K562 (cell line): Measurements from ENCODE around the gene NSUN2. TPM values are rescaled to one million over a fixed set of nuclear protein-coding genes. Genes with fewer than 3 reads are reported as not detected.

Source experiments
- ATAC-seq: fragments of 200-7000 bp; cut with Tn5 transposase; 3 replicates; pipeline ENCODE4 v1.9.1; 2020; ENCODE audit warnings: moderate library complexity
- BruUV-seq: library from RNA; stranded (reverse); fragments of 400-500 nt; replicated peaks from 2 replicates; lab custom pipeline; 2021; lab: Mats Ljungman, UMichigan
- CTCF ChIA-PET: fragments of 300-600 bp; formaldehyde crosslinking; extraction: SDS; loops from one replicate; lab custom pipeline; 2021; ENCODE audit warnings: low intra/inter-chr PET ratio; lab: Yijun Ruan, JAX
- POLR2A ChIA-PET: fragments of 300-600, 350-650 bp; sonication (Branson Sonifier 250); formaldehyde crosslinking; extraction: SDS; loops from one replicate; lab custom pipeline; 2021; ENCODE audit warnings: antibody characterized with exemption, inconsistent platforms; lab: Yijun Ruan, JAX
- DNase-seq, 4 experiments: peaks; one replicate each; pipeline versions ENCODE4 v3.0.0 to v3.0.0-alpha.2; 2011 to 2018; ENCODE audit warnings: low spot score in 3 of 4, mixed read lengths in 3 of 4; ENCODE audit errors: extremely low read depth in 1 of 4
- FAIRE-seq: peaks from 2 replicates; lab custom pipeline; 2011; peaks lifted over from hg19 to GRCh38; lab: Jason Lieb, UNC
- H2AFZ ChIP-seq: 2 replicates; pipeline ENCODE4 v1.6.0; 2011; ENCODE audit warnings: low read depth, low read length, control low read depth, inconsistent platforms
- H3K27ac ChIP-seq: fragments of 200-600 bp; 3 replicates; pipeline ENCODE4 v1.8.0; 2011; ENCODE audit warnings: low read depth, mild to moderate bottlenecking, control low read depth, inconsistent platforms, low read length, moderate library complexity, mixed read lengths; ENCODE audit errors: extremely low read depth
- H3K27me3 ChIP-seq, 2 experiments: fragments of 300-600 bp in 1 of 2; 2 replicates in 1 of 2; 3 replicates in 1 of 2; pipeline versions ENCODE4 v1.6.0 to v1.8.0; 2011; ENCODE audit warnings: inconsistent platforms in 2 of 2, low read length in 2 of 2, mild to moderate bottlenecking in 1 of 2, mixed read lengths in 1 of 2, moderate library complexity in 1 of 2; ENCODE audit not compliant: control insufficient read depth in 2 of 2, insufficient read depth in 2 of 2
- H3K36me3 ChIP-seq: fragments of 300-600 bp; 3 replicates; pipeline ENCODE4 v1.8.0; 2011; ENCODE audit warnings: mild to moderate bottlenecking, low read length, inconsistent platforms; ENCODE audit not compliant: control insufficient read depth, insufficient read depth
- H3K4me1 ChIP-seq, 2 experiments: fragments of 200-600 bp in 1 of 2; replicated peaks in 1 of 2; 2 replicates in 1 of 2; 3 replicates in 1 of 2; pipeline versions ENCODE4 v1.5.1 to v1.8.0; 2011; ENCODE audit warnings: inconsistent platforms in 2 of 2, low read length in 2 of 2, mild to moderate bottlenecking in 1 of 2, mixed read lengths in 1 of 2, moderate library complexity in 1 of 2; ENCODE audit not compliant: control insufficient read depth in 2 of 2, insufficient read depth in 2 of 2
- H3K4me2 ChIP-seq: 2 replicates; pipeline ENCODE4 v1.6.1; 2011; ENCODE audit warnings: low read length, control low read depth, inconsistent platforms, mixed read lengths; ENCODE audit not compliant: insufficient read depth
- H3K4me3 ChIP-seq: fragments of 200-600 bp; sonication (generic), shearing (Covaris generic); 2 replicates; pipeline ENCODE4 v1.5.1; 2016; ENCODE audit warnings: control low read depth, inconsistent platforms
- H3K79me2 ChIP-seq: fragments of 200-600 bp; 3 replicates; pipeline ENCODE4 v1.8.0; 2011; ENCODE audit warnings: low read length, inconsistent platforms; ENCODE audit not compliant: control insufficient read depth, insufficient read depth
- H3K9ac ChIP-seq, 2 experiments: 2 replicates each; pipeline versions ENCODE4 v1.6.0 to v1.6.1; 2011; ENCODE audit warnings: low read depth in 2 of 2, low read length in 2 of 2, control low read depth in 1 of 2, inconsistent platforms in 1 of 2, mild to moderate bottlenecking in 1 of 2, mixed read lengths in 1 of 2; ENCODE audit not compliant: insufficient read depth in 1 of 2
- H3K9me1 ChIP-seq: one replicate; pipeline ENCODE4 v1.6.0; 2011; ENCODE audit warnings: inconsistent platforms, mild to moderate bottlenecking, low read length, moderate library complexity; ENCODE audit not compliant: control insufficient read depth, insufficient read depth
- H3K9me3 ChIP-seq: replicated peaks from 2 replicates; pipeline ENCODE4 v1.5.1; 2011; ENCODE audit warnings: low read depth, low read length, inconsistent platforms; ENCODE audit not compliant: control insufficient read depth, insufficient read depth
- H4K20me1 ChIP-seq: replicated peaks from 2 replicates; pipeline ENCODE4 v1.6.1; 2011; ENCODE audit warnings: low read length, inconsistent platforms, mixed read lengths; ENCODE audit not compliant: control insufficient read depth, insufficient read depth
- BRF1 ChIP-seq: IDR thresholded peaks from 3 replicates; pipeline ENCODE4 v1.6.1; 2011; ENCODE audit warnings: borderline replicate concordance, mild to moderate bottlenecking; ENCODE audit not compliant: insufficient read length; ENCODE audit errors: extremely low read depth
- CLOCK ChIP-seq: fragments of 250-450 bp; sonication (Bioruptor Pico); IDR thresholded peaks from 2 replicates; pipeline ENCODE4 v1.4.0; 2020; ENCODE audit warnings: mild to moderate bottlenecking, moderate library complexity, borderline replicate concordance
- GMEB1 ChIP-seq: fragments of 250-450 bp; sonication (Bioruptor Pico); IDR thresholded peaks from 2 replicates; pipeline ENCODE4 v1.4.0; 2020; ENCODE audit warnings: mild to moderate bottlenecking
- MAX ChIP-seq: sonication (generic); formaldehyde crosslinking; IDR thresholded peaks from 2 replicates; pipeline ENCODE4 v1.9.0; 2022; ENCODE audit warnings: mild to moderate bottlenecking, missing genetic modification reagents
- NR1H2 ChIP-seq: sonication (generic); formaldehyde crosslinking; IDR thresholded peaks from 2 replicates; pipeline ENCODE4 v1.4.0; 2020; ENCODE audit warnings: mild to moderate bottlenecking, missing genetic modification reagents
- USF2 ChIP-seq: sonication (generic); formaldehyde crosslinking; IDR thresholded peaks from 2 replicates; pipeline ENCODE4 v1.5.0; 2020; ENCODE audit warnings: missing genetic modification reagents
- YBX1 ChIP-seq: fragments of 450-650 bp; IDR thresholded peaks from 2 replicates; pipeline ENCODE4 v1.7.1; 2016; ENCODE audit warnings: mild to moderate bottlenecking
- ZFP30 ChIP-seq: fragments of 250-450 bp; sonication (Bioruptor Pico); IDR thresholded peaks from 2 replicates; pipeline ENCODE4 v1.8.0; 2022; ENCODE audit warnings: moderate library complexity, mild to moderate bottlenecking, inconsistent platforms, borderline replicate concordance
- WGBS: fragments of 100-300 bp; shearing (Covaris generic); methylation state at CpG from one replicate; pipeline ENCODE4 v1.1.6; 2016; ENCODE audit warnings: low coverage, mixed read lengths; ENCODE audit not compliant: insufficient coverage; ENCODE audit errors: missing lambda C conversion rate; 5-methylcytosine and 5-hydroxymethylcytosine counted together
- in situ Hi-C: fragments of 300-500 bp; cut with MboI; formaldehyde crosslinking; loops from 4 replicates; pipeline ENCODE4 v1.15.0; 2018; ENCODE audit warnings: inconsistent platforms, mixed read lengths
- intact Hi-C: fragments of 100-400 bp; cut with micrococcal nuclease; formaldehyde crosslinking; loops from 2 replicates; pipeline ENCODE4 v1.14.2; 2022
- polyA plus RNA-seq, 8 experiments: library from polyadenylated mRNA; depleted of rRNA in 4 of 8; stranded (reverse) in 5 of 8; unstranded in 3 of 8; fragments of >200 nt; fragmentation: Nextera tagmentation in 2 of 8; fragmentation: Illumina TruSeq in 1 of 8; extraction: Ambion mirVana in 2 of 8; extraction: Trizol in 1 of 8; gene quantifications; 2 replicates each; pipeline versions ENCODE4 v1.2.1 to v1.2.3, GENCODE V29; 2011 to 2014; ENCODE audit warnings: inconsistent platforms in 1 of 8, missing spikeins in 1 of 8
- total RNA-seq, 7 experiments: library from RNA; depleted of rRNA in 6 of 7; stranded (reverse); fragments of >200 nt in 6 of 7; fragmentation: Illumina TruSeq in 2 of 7; extraction: Trizol in 2 of 7; gene quantifications; 2 replicates each; pipeline versions ENCODE4 v1.2.1 to v1.2.3, GENCODE V29; 2011 to 2021; ENCODE audit warnings: low replicate concordance in 1 of 7

NSUN2 gene
- total and polyA plus RNA-seq, 9 of the 15 experiments (the other 6 are each of a cell fraction or from before 2014, with no cell fraction given) = 9.2 to 167 (median 127) TPM

- Histone ChIP-seq H3K9me3 (no peaks in the 10 kb centered on the region), H3K4me2 (no peak overlapping the region), H3K27me3 (peaks cover 63 to 79% of the 10 kb centered on the region in 2 experiments), H3K79me2 (no peaks in the 10 kb centered on the region), H3K9me1 (peaks cover 3% of the 10 kb centered on the region), H3K27ac (no peak overlapping the region), H3K36me3 (no peaks in the 10 kb centered on the region), H3K4me3 (no peak overlapping the region), H3K9ac (no peak overlapping the region), H4K20me1 (0 out of 2 replicates have a peak, but pooled peaks cover 6% of the 10 kb centered on the region), H3K4me1 (peaks cover 0 to 12% of the 10 kb centered on the region in 2 experiments; a peak in 2 of 5 replicates)
- DNase-seq = no peak
- 6% methylated on average over 1 of the region's 1 CpG for WGBS
- CTCF ChIA-PET = no interaction called here
- BruUV-seq = no TSS peak
- FAIRE-seq = no peak
- intact Hi-C loops = no loop called here
- TF ChIP-seq MAX (CRISPR knock-in tag) (no peak), YBX1 (no peak), BRF1 (no peak), CLOCK (CRISPR knock-in tag) (no peak), GMEB1 (CRISPR knock-in tag) (no peak), ZFP30 (CRISPR knock-in tag) (no peak), USF2 (CRISPR knock-in tag) (no peak), NR1H2 (CRISPR knock-in tag) (no peak)
- TF ChIP-seq, all 486 proteins: peak for 0
- in situ Hi-C loops = no loop called here
- POLR2A ChIA-PET = interaction anchor here (0.6 kb wide), 1 partner anchor 144 kb away, joined by 3 read pairs; no protein-coding TSS in a partner anchor
- H2AFZ ChIP-seq = no peak overlapping the region
- no peak for ATAC-seq
These were observed 51.8 kb downstream of the NSUN2 start for GRCh38 chr5:6581090-6581489.
